GM12801 (cell line): ENCODE results near the gene RYK.

Source experiments
- CTCF ChIP-seq: IDR thresholded peaks from one replicate; pipeline ENCODE4 v1.5.1; 2011; ENCODE audit warnings: control low read depth; ENCODE audit not compliant: insufficient read length; ENCODE audit errors: extremely low read depth

RYK gene

GRCh38 chr3:134291319-134292254, 40.9 kb upstream of the RYK start:
- no peak for TF ChIP-seq CTCF

DNA sequence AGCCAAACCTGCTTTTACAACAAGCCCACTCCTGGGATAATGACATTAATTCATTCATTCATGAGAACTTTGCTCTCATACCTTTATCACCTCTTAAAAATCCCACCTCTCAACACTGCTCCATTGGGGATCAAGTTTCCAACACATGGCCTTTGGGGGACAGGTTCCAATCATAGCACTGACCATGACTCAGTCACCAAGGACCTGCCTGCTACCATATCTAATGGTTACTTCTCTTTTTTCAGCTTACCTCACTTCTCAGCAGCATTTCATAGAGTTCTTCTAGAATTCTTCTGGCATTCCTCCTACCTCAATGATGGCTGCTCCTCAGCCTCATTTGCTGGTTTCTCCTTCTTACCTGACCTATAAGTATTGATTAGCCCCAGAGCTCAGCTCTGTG, 36.9 kb upstream of the RYK start:
- no peak for TF ChIP-seq CTCF

DNA sequence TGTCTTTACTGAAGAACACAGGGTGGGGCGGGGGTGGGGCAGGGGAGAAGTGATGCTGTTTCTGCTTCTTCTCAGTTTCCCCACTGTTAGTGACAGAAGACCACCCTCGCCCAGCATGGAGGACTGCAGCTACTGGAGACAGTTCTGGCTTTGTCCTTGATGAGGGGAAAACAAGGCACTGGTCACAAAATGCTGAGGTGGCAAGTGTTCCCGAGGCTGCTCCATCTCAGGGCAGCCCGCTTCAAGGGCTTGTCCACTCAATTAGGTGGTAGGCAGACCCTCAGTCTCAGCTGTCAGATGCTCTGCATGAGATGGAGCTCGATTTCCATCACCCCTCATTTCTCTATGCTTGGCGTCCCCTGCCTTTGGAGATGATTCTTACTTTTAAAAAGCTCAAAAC, 33.8 kb upstream of the RYK start:
- TF ChIP-seq CTCF = no peak

- no peak for TF ChIP-seq CTCF
Measured at GRCh38 chr3:134282659-134283047, 32.0 kb upstream of the RYK start.

DNA sequence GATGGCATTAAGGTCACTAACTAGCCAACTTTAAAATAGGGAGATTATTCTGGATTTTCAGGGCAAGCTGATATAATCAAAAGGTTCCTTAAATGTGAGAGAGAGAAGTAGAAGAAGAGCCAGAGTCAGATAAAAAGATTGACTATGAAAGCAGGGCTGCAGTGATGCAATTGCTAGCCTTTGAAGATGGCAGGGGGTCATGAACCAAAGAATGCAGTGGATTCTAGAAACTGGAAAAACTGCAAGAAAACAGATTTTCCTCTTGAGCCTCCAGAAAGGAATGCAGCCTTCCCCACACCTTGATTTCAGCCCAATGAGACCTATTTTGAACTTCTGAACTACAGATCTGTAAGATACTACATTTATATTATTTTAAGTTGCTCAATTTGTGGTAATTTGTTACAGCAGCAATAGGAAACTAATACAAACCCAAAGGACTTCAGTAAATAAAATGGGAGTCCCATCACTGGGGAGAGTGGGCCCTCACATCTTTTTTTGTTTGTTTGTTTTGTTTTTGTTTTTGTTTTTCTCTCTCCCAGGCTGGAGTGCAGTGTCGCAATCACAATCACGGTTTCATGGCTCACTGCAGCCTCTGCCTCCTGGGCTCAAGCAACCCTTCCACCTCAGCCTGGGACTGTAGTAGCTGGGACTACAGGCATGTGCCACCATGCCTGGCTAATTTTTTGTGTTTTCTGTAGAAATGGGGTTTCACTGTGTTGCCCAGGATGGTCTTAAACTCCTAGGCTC, 31.4 kb upstream of the RYK start:
- no peak for TF ChIP-seq CTCF

DNA sequence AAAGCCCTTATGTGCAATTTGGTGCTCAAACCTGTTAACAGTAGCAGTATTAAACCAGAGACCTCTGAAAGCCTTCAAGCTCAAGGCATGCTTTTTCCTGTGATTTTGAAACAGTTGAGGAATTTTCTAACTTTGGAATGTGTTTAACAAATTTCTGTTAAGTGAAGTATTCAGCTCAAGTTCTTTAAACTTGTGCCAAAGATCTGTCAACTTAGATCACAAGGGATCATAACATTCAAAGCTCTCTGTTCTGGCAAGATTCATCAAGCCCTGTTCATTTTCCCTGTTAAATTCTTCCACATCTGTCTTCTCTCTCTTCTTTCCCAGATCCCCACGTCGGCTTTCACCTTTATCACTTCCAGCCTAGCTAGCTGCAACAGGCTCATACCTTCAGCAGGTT, 28.8 kb upstream of the RYK start:
- no peak for TF ChIP-seq CTCF

DNA sequence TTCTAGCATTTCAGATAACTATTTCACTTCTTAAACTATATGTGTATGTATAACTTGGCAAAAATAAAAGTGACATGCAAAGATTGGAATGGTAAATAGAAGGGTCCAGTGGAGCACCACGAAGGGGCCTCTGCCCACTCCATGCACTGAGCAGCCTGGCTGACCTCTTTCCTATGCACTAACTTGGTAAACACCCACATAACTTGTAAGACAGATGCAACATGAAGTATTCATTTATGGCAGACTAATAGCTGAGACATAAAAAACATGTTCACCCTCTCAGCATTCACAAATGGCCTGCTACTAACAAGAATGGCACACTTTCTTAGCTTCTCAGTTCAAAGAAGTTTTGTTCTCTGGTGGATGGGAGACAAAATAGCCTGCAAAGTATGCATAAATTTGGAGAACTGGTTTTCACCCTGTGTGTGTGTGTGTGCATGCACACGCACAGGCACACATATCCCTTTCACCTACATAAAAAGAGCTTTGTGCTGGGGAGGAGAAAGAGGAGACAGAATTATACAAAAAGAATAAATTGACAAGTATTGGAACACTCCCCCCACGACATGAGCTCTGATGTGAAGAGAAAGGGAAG, 26.5 kb upstream of the RYK start:
- TF ChIP-seq CTCF = no peak
